ENCODE data around the gene FBXW9. TPM values are rescaled to one million over a fixed set of nuclear protein-coding genes. Genes with fewer than 3 reads are reported as not detected.

FBXW9 gene
- 1 to 10 TPM; 1.9 to 4.8 TPM for total RNA-seq
- polyA plus RNA-seq, result 1 to 10 TPM; 4.1 to 5.4 TPM
- long read RNA-seq, donor 1, transcript FBXW9-201 (10 exons, 1,738 nt), result major isoform, 32 of 33 reads
- long read RNA-seq, donor 1, partial matches to known transcripts, result 0 of 33 reads
- long read RNA-seq, donor 1, other reads (novel, unspliced or antisense), result 1 of 33 reads
- long read RNA-seq, donor 2, transcript FBXW9-201 (10 exons, 1,738 nt), result major isoform, 7 of 8 reads
- long read RNA-seq, donor 2, partial matches to known transcripts, result 1 of 8 reads
- long read RNA-seq, donor 2, other reads (novel, unspliced or antisense), result 0 of 8 reads

- Histone ChIP-seq H3K27ac (ENCODE audit: low read depth in 1 of 2, low read length in 2 of 2) (peak within 1 kb of the TSS in 1 of 2 donors; percentile 82), H3K9me3 (ENCODE audit: control insufficient read depth, low read length) (no peaks in the 10 kb centered on the region), H3K27me3 (ENCODE audit: control insufficient read depth in 1 of 2, insufficient read depth in 2 of 2, low read length in 1 of 2) (no peaks in the 10 kb centered on the region), H3K4me3 (ENCODE audit: low read length in 2 of 2) (peak within 1 kb of the TSS; percentile 65 to 74), H3K36me3 (ENCODE audit: control insufficient read depth in 1 of 2, insufficient read depth in 2 of 2, low read length in 1 of 2) (no peaks in the 10 kb centered on the region), H3K4me1 (ENCODE audit: control insufficient read depth in 1 of 2, insufficient read depth in 2 of 2, low read length in 2 of 2) (no peaks in the 10 kb centered on the region)
- peak; percentile 94 for ATAC-seq (ENCODE audit: low FRiP score)
- intact Hi-C loops (cut with DNase I), result no loop called here
- 6% methylated on average over 59 of the region's 59 CpGs for WGBS, 2 donors
- DNase-seq, result peak; percentile 97 to 99
Measured at GRCh38 chr19:12696366-12697335, at the start of gene FBXW9. Gene FBXW9 (minus strand): TSS chr19:12696631. CDS start chr19:12696581, 50 bp downstream.

- Histone ChIP-seq H3K36me3 (ENCODE audit: control insufficient read depth in 1 of 2, insufficient read depth in 2 of 2, low read length in 1 of 2) (peaks cover 6 to 8% of the 10 kb centered on the region in 2 donors), H3K9me3 (ENCODE audit: control insufficient read depth, low read length) (no peaks in the 10 kb centered on the region), H3K4me3 (ENCODE audit: low read length in 2 of 2) (no peak overlapping the region), H3K27me3 (ENCODE audit: control insufficient read depth in 1 of 2, insufficient read depth in 2 of 2, low read length in 1 of 2) (no peaks in the 10 kb centered on the region), H3K27ac (ENCODE audit: low read depth in 1 of 2, low read length in 2 of 2) (no peak overlapping the region), H3K4me1 (ENCODE audit: control insufficient read depth in 1 of 2, insufficient read depth in 2 of 2, low read length in 2 of 2) (no peaks in the 10 kb centered on the region)
- ATAC-seq (ENCODE audit: low FRiP score), result no peak
- 81 to 82% methylated on average over 22 of the region's 22 CpGs for WGBS, 2 donors
- no peak for DNase-seq
- intact Hi-C loops (cut with DNase I), result no loop called here
Measured at GRCh38 chr19:12745166-12745897, 48.9 kb upstream of the FBXW9 start.

GRCh38 chr19:12737835-12738351, 41.5 kb upstream of the FBXW9 start:
- Histone ChIP-seq H3K4me3 (ENCODE audit: low read length in 2 of 2) (peak overlapping the region; percentile 43 to 73), H3K27ac (ENCODE audit: low read depth in 1 of 2, low read length in 2 of 2) (no peak overlapping the region), H3K9me3 (ENCODE audit: control insufficient read depth, low read length) (no peaks in the 10 kb centered on the region), H3K36me3 (ENCODE audit: control insufficient read depth in 1 of 2, insufficient read depth in 2 of 2, low read length in 1 of 2) (no peaks in the 10 kb centered on the region), H3K27me3 (ENCODE audit: control insufficient read depth in 1 of 2, insufficient read depth in 2 of 2, low read length in 1 of 2) (no peaks in the 10 kb centered on the region), H3K4me1 (ENCODE audit: control insufficient read depth in 1 of 2, insufficient read depth in 2 of 2, low read length in 2 of 2) (peaks cover 0 to 3% of the 10 kb centered on the region in 2 donors)
- 11 to 13% methylated on average over 13 of the region's 13 CpGs for WGBS, 2 donors
- no peak for DNase-seq
- ATAC-seq (ENCODE audit: low FRiP score), result no peak
- intact Hi-C loops (cut with DNase I), result no loop called here

- intact Hi-C loops (cut with DNase I), result no loop called here
Measured at GRCh38 chr19:12736995-12737834, 40.8 kb upstream of the FBXW9 start, which contains the start of gene GET3. Gene GET3 (plus strand): TSS chr19:12737497. CDS start chr19:12737506, 9 bp downstream.

GRCh38 chr19:12733369-12734214, 37.2 kb upstream of the FBXW9 start:
- peak overlapping the region; percentile 93 to 95 for H3K4me3 ChIP-seq (ENCODE audit: low read length in 2 of 2)
- DNase-seq (no peak), ATAC-seq (ENCODE audit: low FRiP score) (no peak)
- 1 to 2% methylated on average over 15 of the region's 15 CpGs for WGBS, 2 donors
- H3K9me3 ChIP-seq (ENCODE audit: control insufficient read depth, low read length), result no peaks in the 10 kb centered on the region
- intact Hi-C loops (cut with DNase I), result no loop called here
- peaks cover 0 to 4% of the 10 kb centered on the region in 2 donors for H3K4me1 ChIP-seq (ENCODE audit: control insufficient read depth in 1 of 2, insufficient read depth in 2 of 2, low read length in 2 of 2)
- H3K36me3 ChIP-seq (ENCODE audit: control insufficient read depth in 1 of 2, insufficient read depth in 2 of 2, low read length in 1 of 2), result no peaks in the 10 kb centered on the region
- H3K27me3 ChIP-seq (ENCODE audit: control insufficient read depth in 1 of 2, insufficient read depth in 2 of 2, low read length in 1 of 2), result no peaks in the 10 kb centered on the region
- H3K27ac ChIP-seq (ENCODE audit: low read depth in 1 of 2, low read length in 2 of 2), result peak overlapping the region in 1 of 2 donors; percentile 38

More at GRCh38 chr19:12736995-12737834, 40.8 kb upstream of the FBXW9 start, which contains the start of gene GET3:
- 1% methylated on average over 29 of the region's 29 CpGs for WGBS, 2 donors
- peak within 1 kb of the TSS; percentile 43 to 73 for H3K4me3 ChIP-seq (ENCODE audit: low read length in 2 of 2)
- H3K4me1 ChIP-seq (ENCODE audit: control insufficient read depth in 1 of 2, insufficient read depth in 2 of 2, low read length in 2 of 2), result peaks cover 0 to 3% of the 10 kb centered on the region in 2 donors
- H3K9me3 ChIP-seq (ENCODE audit: control insufficient read depth, low read length), result no peaks in the 10 kb centered on the region
- DNase-seq (peak; percentile 84 to 90), ATAC-seq (ENCODE audit: low FRiP score) (peak; percentile 93)
- peak within 1 kb of the TSS in 1 of 2 donors; percentile 52 for H3K27ac ChIP-seq (ENCODE audit: low read depth in 1 of 2, low read length in 2 of 2)
- no peaks in the 10 kb centered on the region for H3K36me3 ChIP-seq (ENCODE audit: control insufficient read depth in 1 of 2, insufficient read depth in 2 of 2, low read length in 1 of 2)
- H3K27me3 ChIP-seq (ENCODE audit: control insufficient read depth in 1 of 2, insufficient read depth in 2 of 2, low read length in 1 of 2), result no peaks in the 10 kb centered on the region

GRCh38 chr19:12731337-12731736, 34.9 kb upstream of the FBXW9 start:
- ATAC-seq (ENCODE audit: low FRiP score) (no peak), DNase-seq (no peak)
- H3K36me3 ChIP-seq (ENCODE audit: control insufficient read depth in 1 of 2, insufficient read depth in 2 of 2, low read length in 1 of 2), result no peaks in the 10 kb centered on the region
- intact Hi-C loops (cut with DNase I), result no loop called here
- no peaks in the 10 kb centered on the region for H3K27me3 ChIP-seq (ENCODE audit: control insufficient read depth in 1 of 2, insufficient read depth in 2 of 2, low read length in 1 of 2)
- H3K9me3 ChIP-seq (ENCODE audit: control insufficient read depth, low read length), result no peaks in the 10 kb centered on the region
- peaks cover 0 to 2% of the 10 kb centered on the region in 2 donors for H3K4me1 ChIP-seq (ENCODE audit: control insufficient read depth in 1 of 2, insufficient read depth in 2 of 2, low read length in 2 of 2)
- 89 to 91% methylated on average over 24 of the region's 24 CpGs for WGBS, 2 donors
- H3K27ac ChIP-seq (ENCODE audit: low read depth in 1 of 2, low read length in 2 of 2), result no peak overlapping the region
- H3K4me3 ChIP-seq (ENCODE audit: low read length in 2 of 2), result no peak overlapping the region

- H3K9me3 ChIP-seq (ENCODE audit: control insufficient read depth, low read length), result no peaks in the 10 kb centered on the region
- DNase-seq (no peak), ATAC-seq (ENCODE audit: low FRiP score) (no peak)
- no peaks in the 10 kb centered on the region for H3K36me3 ChIP-seq (ENCODE audit: control insufficient read depth in 1 of 2, insufficient read depth in 2 of 2, low read length in 1 of 2)
- H3K4me1 ChIP-seq (ENCODE audit: control insufficient read depth in 1 of 2, insufficient read depth in 2 of 2, low read length in 2 of 2), result peaks cover 0 to 2% of the 10 kb centered on the region in 2 donors
- H3K4me3 ChIP-seq (ENCODE audit: low read length in 2 of 2), result no peak overlapping the region
- no peaks in the 10 kb centered on the region for H3K27me3 ChIP-seq (ENCODE audit: control insufficient read depth in 1 of 2, insufficient read depth in 2 of 2, low read length in 1 of 2)
- 81 to 88% methylated on average over 3 of the region's 3 CpGs for WGBS, 2 donors
- no peak overlapping the region for H3K27ac ChIP-seq (ENCODE audit: low read depth in 1 of 2, low read length in 2 of 2)
- intact Hi-C loops (cut with DNase I), result no loop called here
Measured at GRCh38 chr19:12730064-12730463, 33.6 kb upstream of the FBXW9 start.
